Measurements from ENCODE around the gene SH3PXD2B.
"Not testable (repeated sequence)": the region's sequence is repeated elsewhere in the genome, so short reads cannot be mapped to it uniquely, and the experiment has no call there.

The SH3PXD2B gene

GRCh38 chr5:172347496-172348052 lies 106.8 kb downstream of the SH3PXD2B start:
- peak in 6 of 58 donors; percentile 16 to 53 (median 36) for DNase-seq

DNA sequence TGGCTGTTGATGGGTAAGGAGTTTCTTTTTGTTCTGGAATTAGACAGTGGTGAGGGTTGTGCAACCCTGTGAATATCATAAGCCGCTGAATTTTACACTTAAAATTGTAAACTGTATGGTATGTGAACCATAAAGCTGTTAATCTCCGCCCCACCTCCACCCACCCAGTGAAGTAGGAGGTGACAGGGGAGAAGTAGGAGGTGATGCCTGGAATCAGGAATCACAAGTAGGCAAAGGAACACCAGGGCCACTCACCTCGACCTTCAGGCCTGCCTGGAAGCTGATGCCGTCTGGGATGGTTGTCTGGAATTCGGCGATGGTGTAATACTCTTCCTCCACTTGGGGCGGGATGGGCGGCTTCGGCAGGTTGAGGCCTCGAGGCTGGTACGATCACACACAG lies 108.4 kb downstream of the SH3PXD2B start:
- DNase-seq: no peak

DNA sequence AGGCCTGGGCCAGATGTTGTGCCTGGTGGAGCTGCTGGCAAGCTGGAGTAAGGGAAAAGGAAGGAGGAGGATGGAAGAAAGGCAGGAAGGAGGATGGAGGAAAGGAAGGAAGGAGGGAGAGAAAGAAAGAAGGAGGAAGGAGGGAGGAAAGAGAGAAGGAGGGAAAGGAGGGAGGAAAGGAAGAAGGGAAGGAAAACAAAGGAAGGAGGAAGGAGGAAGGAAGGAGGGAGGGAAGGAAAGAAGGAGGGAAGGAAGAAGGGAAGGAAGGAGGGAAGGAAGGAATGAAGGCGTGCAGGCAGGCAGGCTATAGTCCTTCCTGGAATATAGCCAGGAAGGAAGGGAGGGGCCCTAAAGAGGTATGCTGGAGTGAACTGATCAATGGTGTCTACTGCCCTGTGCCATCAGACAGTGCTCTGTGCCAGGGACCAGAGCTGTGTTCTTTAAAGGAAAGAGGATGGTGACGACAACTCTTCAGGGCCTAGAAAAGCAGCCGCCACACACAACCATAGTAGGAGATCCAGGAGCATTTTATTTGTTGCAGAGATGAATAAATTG lies 109.4 kb downstream of the SH3PXD2B start:
- DNase-seq: no peak

DNA sequence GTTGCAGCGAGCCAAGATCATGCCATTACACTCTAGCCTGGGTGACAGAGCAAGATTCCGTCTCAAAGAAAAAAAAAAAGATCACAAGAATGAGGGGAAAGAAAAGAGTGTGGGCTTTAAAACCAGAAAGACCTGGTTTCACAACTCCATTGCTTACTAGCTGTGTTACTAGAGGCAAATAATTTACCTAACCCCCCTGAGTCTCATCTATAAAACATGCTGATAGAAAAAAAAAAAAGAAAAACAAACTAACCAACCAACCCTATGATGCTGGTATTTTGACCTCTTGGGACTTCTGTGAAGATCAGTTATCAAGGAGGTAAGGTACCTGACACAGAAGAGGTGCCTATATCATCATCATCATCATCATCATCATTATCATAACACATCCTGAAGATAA lies 110.6 kb downstream of the SH3PXD2B start:
- DNase-seq: no peak

DNA sequence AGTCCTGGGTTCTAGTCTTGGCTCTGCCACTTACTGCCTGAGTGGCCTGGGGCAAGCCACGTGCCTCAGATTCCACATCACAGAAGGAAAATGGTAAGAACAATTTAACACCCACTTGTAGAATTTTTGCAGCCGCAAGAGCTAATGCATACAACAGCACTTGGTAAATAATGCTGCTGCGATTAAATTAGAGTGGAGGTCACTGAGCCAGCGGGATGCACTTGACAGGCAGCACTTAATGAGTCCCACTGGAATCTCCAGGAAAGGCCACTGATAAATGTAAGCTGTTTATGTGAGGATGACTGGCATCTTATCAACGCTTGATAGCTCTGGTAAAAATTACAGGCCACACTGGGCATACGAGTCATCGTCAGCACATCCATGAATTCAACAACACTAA lies 111.4 kb downstream of the SH3PXD2B start:
- DNase-seq: no peak

DNA sequence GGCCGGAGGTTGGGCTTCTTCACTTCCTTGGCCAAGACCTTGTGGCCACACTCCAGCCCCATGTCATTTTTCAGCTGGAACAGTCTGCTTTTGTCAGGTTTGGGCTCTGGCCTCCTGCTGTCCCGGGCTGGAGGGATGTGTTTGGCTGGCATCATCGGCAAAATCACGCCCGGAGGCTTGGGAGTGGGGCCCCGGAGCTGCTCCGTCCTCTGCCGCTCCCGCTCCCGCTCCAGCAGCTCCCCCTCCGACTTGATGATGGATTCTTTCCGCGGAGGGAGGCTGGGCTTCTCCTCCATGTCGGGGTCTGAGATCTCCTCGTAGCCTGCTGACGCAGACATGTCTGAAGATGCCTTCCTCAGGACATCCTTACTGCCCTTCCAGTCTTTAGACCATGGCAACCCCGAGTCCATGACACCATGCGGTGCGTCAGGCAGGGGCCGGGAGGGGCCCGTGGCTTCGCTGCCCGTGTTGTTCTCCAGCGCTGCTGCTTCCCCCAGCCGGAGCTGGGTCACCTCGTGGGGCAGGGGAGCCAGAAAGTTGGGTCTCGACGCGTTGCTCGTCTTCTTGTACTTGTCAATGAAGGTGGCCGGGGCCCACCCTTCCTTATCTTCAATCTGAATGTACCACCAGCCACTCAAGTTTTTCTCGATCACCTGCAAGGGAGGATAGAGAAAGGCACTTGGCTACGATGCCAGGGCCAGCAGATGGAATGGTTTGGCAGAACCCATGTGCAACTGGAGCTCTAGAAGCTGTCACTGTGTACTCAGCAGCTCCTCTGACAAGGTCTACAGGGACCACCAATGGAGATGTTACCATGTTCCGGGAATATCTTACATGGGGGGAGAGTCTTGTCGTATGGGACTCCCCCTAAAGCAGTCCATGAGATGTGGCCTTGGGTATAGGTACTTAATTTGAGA lies 114.8 kb downstream of the SH3PXD2B start:
- no peak for DNase-seq

DNA sequence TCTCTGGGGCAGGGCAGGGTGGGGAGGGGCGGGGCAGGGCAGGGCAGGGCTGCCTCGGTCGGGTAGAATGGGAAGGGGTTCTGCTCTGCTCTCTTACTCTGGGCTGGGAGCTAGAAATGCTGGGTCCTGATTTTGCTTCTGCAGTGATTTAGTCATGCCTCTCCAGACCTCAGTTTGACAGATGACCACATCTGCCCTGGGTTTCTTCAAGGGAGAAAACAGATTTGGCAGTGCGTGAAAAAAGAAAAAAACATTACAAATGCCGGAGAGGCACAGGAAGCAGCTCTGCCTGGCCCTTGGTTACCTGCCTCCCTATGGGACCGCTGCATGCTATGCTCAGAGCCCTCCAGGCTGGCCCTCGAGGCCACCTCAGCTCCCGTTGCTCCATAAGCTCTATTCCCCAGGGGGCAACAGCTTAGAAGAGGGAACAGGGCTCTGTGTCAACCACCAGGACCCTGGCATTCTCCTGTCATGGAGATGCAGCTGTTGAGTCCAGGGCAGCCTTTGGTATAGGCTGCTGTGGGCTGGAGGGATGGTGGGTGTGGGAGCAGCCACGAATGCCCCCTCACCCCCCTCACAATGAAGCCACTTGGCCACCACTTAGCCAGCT lies 117.5 kb downstream of the SH3PXD2B start:
- no peak for DNase-seq

DNA sequence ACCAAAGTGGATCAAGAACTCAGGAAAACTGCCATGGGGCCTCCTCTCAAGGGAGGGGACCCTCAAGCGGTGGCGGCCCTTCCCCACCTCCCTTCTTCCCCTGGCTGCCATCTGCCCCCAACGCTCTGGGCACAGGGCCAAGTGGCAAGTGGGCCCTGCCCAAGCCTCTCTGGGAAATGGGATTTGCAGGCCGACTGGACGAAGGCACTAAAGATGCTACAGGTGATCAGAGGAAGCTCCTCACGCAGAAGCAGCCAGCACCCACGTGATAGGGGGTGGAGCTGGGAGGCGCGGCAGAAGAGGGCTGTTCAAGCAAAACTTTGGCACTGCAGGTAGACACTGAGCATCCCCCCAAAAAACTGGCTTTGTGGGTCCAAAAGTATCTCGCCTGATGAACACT lies 118.1 kb downstream of the SH3PXD2B start:
- DNase-seq: no peak

DNA sequence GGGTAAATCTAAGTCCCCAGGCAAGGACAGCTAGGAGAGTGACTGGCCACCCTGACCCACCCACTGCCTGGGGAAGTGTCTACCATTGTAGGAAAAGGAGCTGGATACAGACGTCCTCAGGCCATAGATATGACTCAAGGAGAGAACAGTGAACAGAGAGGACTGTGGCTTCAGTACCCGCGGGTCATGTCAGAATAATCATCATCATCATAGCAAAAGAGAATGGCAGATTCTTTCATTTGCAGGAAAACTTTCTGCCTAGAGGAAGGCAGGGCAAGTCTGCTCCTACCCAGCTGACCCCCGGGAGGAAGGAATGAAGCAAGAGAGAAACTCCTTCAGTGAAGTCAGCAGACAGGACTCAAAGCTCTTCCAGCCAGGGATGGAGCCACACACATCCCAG lies 118.6 kb downstream of the SH3PXD2B start:
- DNase-seq: no peak

DNA sequence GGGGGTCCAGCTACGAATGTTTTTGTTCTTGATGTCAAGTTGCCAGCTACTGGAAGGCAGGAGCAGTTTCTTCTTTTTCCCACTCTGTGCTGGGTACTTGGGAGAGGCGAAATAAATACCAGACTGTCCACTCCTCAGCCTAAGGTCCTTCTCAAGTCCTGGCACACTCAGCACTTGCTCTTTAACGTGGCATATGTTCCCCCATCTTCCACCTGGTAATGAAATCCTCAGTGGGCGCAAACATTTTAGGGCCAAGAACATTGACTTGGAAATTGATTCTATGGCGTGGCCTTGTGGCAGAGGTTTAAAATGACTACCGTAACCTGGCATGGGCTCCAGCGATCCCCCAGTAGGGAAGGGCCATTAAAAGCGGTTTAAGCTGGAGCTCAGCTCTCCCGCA lies 119.7 kb downstream of the SH3PXD2B start:
- no peak for DNase-seq

GRCh38 chr5:172334196-172334595 lies 120.1 kb downstream of the SH3PXD2B start:
- no peak for DNase-seq

DNA sequence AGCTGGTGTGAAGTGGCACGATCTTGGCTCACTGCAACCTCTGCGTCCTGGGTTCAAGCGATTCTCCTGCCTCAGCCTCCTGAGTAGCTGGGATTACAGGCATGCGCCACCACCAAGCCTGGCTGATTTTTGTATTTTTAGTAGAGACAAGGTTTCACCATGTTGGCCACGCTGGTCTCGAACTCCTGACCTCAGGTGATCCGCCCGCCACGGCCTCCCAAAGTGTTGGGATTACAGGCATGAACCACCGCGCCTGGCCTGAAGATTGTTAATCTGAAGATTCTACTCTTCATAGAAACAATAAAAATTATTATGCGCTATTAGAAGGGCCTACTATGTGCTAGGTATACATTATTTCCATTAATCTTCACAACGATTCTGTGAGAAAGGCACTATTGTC lies 127.4 kb downstream of the SH3PXD2B start:
- DNase-seq: not testable (repeated sequence)

DNA sequence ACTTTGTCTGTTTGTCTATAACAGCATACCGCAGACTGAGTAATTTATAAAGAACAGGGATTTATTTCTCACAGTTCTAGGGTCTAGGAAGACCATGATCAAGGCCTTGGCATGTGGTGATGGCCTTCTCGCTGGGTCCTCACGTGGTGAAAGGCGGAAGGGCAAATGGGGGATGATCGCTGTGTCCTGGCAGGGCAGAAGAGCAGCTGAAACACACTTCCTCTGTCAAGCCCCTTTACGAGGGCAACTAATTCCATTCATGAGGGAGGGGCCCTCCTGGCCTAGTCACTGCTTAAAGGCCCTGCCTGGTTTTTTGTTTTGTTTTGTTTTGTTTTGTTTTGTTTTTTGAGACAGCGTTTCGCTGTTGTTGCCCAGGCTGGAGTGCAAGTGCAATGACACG lies 128.9 kb downstream of the SH3PXD2B start:
- no peak for DNase-seq

GRCh38 chr5:172322028-172322965 lies 132.0 kb downstream of the SH3PXD2B start:
- DNase-seq: no peak

DNA sequence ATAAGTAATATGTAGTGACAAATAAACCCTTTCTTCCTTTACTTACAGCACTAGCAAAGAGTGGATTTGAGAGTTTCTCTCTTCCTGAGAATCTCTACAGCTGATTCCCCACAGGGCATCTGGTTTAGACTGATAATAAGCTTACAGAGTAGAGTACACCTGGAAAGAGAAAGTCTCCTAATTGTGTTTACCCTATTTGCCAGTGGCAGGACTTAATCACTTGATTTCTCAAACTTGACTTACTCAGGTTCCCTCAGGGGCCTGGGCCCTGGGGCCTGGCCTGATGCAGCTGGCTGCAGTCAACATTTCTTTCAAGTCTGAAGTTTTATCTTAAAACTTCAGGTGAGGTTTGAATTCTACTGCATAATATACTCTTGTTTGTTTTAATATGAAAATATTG lies 132.7 kb downstream of the SH3PXD2B start:
- DNase-seq: no peak

- no peak for DNase-seq
Measured at GRCh38 chr5:172319708-172320441, 134.4 kb downstream of the SH3PXD2B start.

DNA sequence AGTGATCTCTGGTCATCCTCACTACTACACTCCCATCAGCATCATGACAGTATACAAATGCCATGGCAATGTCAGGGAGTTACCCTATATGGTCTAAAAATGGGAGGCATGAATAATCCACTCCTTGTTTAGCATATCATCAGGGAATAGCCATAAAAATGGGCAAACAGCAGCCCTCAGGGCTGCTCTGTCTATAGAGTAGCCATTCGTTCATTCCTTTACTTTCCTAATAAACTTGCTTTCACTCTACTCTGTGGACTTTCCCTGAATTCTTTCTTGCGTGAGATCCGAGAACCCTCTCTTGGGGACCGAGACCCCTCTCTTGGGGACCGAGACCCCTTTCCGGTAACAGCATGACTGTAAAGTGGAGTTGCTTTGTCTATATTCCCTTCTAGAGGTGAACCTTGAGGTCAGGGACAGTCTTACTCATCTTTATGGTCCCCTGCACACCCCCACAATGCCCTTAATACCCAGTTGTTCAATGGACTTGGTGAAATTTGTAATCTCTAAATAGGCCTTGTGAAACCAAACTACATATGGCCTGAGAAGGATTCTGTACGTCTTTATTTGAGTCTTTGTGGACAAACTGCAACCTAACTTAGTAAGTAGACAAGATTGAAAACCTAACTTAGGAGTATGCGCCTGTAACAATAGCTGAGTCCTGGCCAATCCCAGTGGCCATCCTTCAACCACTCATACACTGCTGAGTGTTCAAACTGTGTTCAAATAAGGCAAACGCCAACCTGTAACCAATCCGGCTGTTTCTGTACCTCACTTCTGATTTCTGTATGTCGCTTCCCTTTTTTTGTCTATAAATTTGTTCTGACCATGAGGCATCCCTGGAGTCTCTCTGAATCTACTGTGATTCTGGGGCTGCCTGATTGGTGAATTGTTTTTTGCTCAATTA lies 138.5 kb downstream of the SH3PXD2B start:
- no peak for DNase-seq

GRCh38 chr5:172313915-172314314 lies 140.4 kb downstream of the SH3PXD2B start:
- no peak for DNase-seq

DNA sequence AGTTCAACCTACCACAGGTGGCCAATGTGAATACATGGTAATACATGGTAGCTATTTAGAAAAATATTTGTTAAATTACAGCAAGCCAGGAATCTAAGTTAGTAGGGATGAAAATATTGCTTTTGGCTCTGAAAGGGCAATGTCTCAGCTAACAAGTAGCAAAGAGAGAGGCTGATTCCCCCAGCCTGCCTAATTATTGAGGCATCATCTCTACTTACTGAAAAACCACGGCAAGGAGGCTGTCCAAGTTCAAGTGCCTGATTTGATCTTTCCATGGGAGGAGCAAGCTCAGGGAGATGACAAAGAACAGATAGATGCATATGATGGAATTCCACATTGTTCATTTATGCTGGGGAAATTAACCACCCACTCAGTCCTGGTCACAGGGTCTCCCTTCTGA lies 142.0 kb downstream of the SH3PXD2B start:
- no peak for DNase-seq

Measured in anterior cingulate cortex (tissue), 58 donors.